H9 (cell line): ENCODE results near the gene ATP2B2. TPM values are rescaled to one million over a fixed set of nuclear protein-coding genes. Genes with fewer than 3 reads are reported as not detected.

Experiments
- DNase-seq: peaks from one replicate; pipeline ENCODE4 v3.0.0-alpha.2; 2017
- H2AFZ ChIP-seq: one replicate; pipeline ENCODE4 v1.6.1; 2013; ENCODE audit warnings: mild to moderate bottlenecking, low read length, control low read depth, moderate library complexity
- H2AK5ac ChIP-seq: 2 replicates; pipeline ENCODE4 v1.6.1; 2013; ENCODE audit warnings: low read length, control low read depth, mixed read lengths; ENCODE audit not compliant: insufficient read length
- H2BK120ac ChIP-seq: one replicate; pipeline ENCODE4 v1.6.1; 2013; ENCODE audit warnings: low read depth, mild to moderate bottlenecking, low read length, control low read depth, inconsistent platforms; ENCODE audit not compliant: poor library complexity, severe bottlenecking
- H2BK12ac ChIP-seq: 2 replicates; pipeline ENCODE4 v1.6.1; 2013; ENCODE audit warnings: low read length, control low read depth, mixed read lengths, low read depth; ENCODE audit not compliant: insufficient read length
- H2BK15ac ChIP-seq: 2 replicates; pipeline ENCODE4 v1.6.1; 2013; ENCODE audit warnings: low read depth, low read length, control low read depth
- H2BK20ac ChIP-seq: one replicate; pipeline ENCODE4 v1.6.1; 2013; ENCODE audit warnings: low read depth, mild to moderate bottlenecking, low read length, control low read depth, inconsistent platforms; ENCODE audit not compliant: poor library complexity, severe bottlenecking
- H2BK5ac ChIP-seq: 2 replicates; pipeline ENCODE4 v1.6.1; 2013; ENCODE audit warnings: low read length, control low read depth, mixed read lengths; ENCODE audit not compliant: insufficient read length
- H3K14ac ChIP-seq: 2 replicates; pipeline ENCODE4 v1.6.1; 2013; ENCODE audit warnings: low read length, control low read depth; ENCODE audit not compliant: insufficient read depth
- H3K18ac ChIP-seq: 2 replicates; pipeline ENCODE4 v1.6.1; 2013; ENCODE audit warnings: low read depth, mild to moderate bottlenecking, mixed read lengths, low read length, control low read depth; ENCODE audit not compliant: insufficient read length
- H3K23ac ChIP-seq: 2 replicates; pipeline ENCODE4 v1.6.1; 2013; ENCODE audit warnings: low read length, control low read depth, mixed read lengths, low read depth; ENCODE audit not compliant: insufficient read length
- H3K23me2 ChIP-seq: 2 replicates; pipeline ENCODE4 v1.6.1; 2013; ENCODE audit warnings: low read depth, mild to moderate bottlenecking, mixed read lengths, low read length, control low read depth; ENCODE audit not compliant: insufficient read length, poor library complexity, severe bottlenecking
- H3K27ac ChIP-seq: 2 replicates; pipeline ENCODE4 v1.5.1; 2013; ENCODE audit warnings: low read length, control low read depth, mixed read lengths, low read depth; ENCODE audit not compliant: insufficient read length
- H3K27me3 ChIP-seq: 2 replicates; pipeline ENCODE4 v1.6.1; 2013; ENCODE audit warnings: low read length, control low read depth, inconsistent platforms; ENCODE audit not compliant: insufficient read depth
- H3K4ac ChIP-seq: 2 replicates; pipeline ENCODE4 v1.6.1; 2013; ENCODE audit warnings: low read depth, mild to moderate bottlenecking, control low read depth, inconsistent platforms, low read length, moderate library complexity
- H3K4me1 ChIP-seq: 2 replicates; pipeline ENCODE4 v1.6.1; 2013; ENCODE audit warnings: low read length, control low read depth, inconsistent platforms; ENCODE audit not compliant: insufficient read depth
- H3K4me2 ChIP-seq: 2 replicates; pipeline ENCODE4 v1.6.1; 2013; ENCODE audit warnings: low read length, control low read depth, mixed read lengths; ENCODE audit not compliant: insufficient read length, insufficient read depth
- H3K56ac ChIP-seq: 2 replicates; pipeline ENCODE4 v1.6.1; 2013; ENCODE audit warnings: low read depth, mild to moderate bottlenecking, mixed read lengths, low read length, control low read depth; ENCODE audit not compliant: insufficient read length
- H3K79me1 ChIP-seq: 2 replicates; pipeline ENCODE4 v1.6.1; 2013; ENCODE audit warnings: low read depth, mild to moderate bottlenecking, moderate library complexity, low read length, control low read depth, inconsistent platforms; ENCODE audit not compliant: insufficient read depth, poor library complexity, severe bottlenecking
- H3K79me2 ChIP-seq: 2 replicates; pipeline ENCODE4 v1.6.1; 2013; ENCODE audit warnings: low read length, control low read depth, inconsistent platforms; ENCODE audit not compliant: insufficient read depth
- H3K9ac ChIP-seq: 2 replicates; pipeline ENCODE4 v1.6.1; 2013; ENCODE audit warnings: low read length, control low read depth, mixed read lengths; ENCODE audit not compliant: insufficient read length; ENCODE audit errors: extremely low read depth
- H3K9me3 ChIP-seq: one replicate; pipeline ENCODE4 v1.6.1; 2013; ENCODE audit warnings: low read depth, low read length, inconsistent platforms; ENCODE audit not compliant: control insufficient read depth
- H3T11ph ChIP-seq: one replicate; pipeline ENCODE4 v1.6.1; 2013; ENCODE audit warnings: mild to moderate bottlenecking, low read length, control low read depth, inconsistent platforms
- H4K20me1 ChIP-seq: one replicate; pipeline ENCODE4 v1.6.1; 2013; ENCODE audit not compliant: control insufficient read depth, insufficient read length, insufficient read depth
- H4K5ac ChIP-seq: 2 replicates; pipeline ENCODE4 v1.6.1; 2013; ENCODE audit warnings: low read depth, mild to moderate bottlenecking, mixed read lengths, low read length, control low read depth; ENCODE audit not compliant: insufficient read length
- H4K8ac ChIP-seq: replicated peaks from 2 replicates; pipeline ENCODE4 v1.6.1; 2013; ENCODE audit warnings: low read length, control low read depth, mixed read lengths, low read depth; ENCODE audit not compliant: insufficient read length
- H4K91ac ChIP-seq: 2 replicates; pipeline ENCODE4 v1.6.1; 2013; ENCODE audit warnings: low read depth, mild to moderate bottlenecking, moderate library complexity, mixed read lengths, low read length, control low read depth; ENCODE audit not compliant: insufficient read length
- H3K27ac Mint-ChIP-seq, 3 experiments: 2 replicates in 2 of 3; 3 replicates in 1 of 3; pipeline ENCODE4 v1.8.0; 2020 to 2021; ENCODE audit warnings: mixed read lengths in 3 of 3, mild to moderate bottlenecking in 1 of 3, moderate library complexity in 1 of 3
- H3K27me3 Mint-ChIP-seq: 2 replicates; pipeline ENCODE4 v1.8.0; 2021; ENCODE audit warnings: low read depth, mild to moderate bottlenecking, moderate library complexity, mixed read lengths
- H3K36me3 Mint-ChIP-seq, 3 experiments: 2 replicates in 2 of 3; 3 replicates in 1 of 3; pipeline ENCODE4 v1.8.0; 2020 to 2021; ENCODE audit warnings: low read depth in 3 of 3, mixed read lengths in 3 of 3; ENCODE audit not compliant: insufficient read depth in 1 of 3
- H3K4me1 Mint-ChIP-seq, 2 experiments: 2 replicates each; pipeline ENCODE4 v1.8.0; 2020; ENCODE audit warnings: mixed read lengths in 2 of 2
- H3K4me3 Mint-ChIP-seq, 2 experiments: 2 replicates in 1 of 2; 3 replicates in 1 of 2; pipeline ENCODE4 v1.8.0; 2020 to 2021; ENCODE audit warnings: mild to moderate bottlenecking in 2 of 2, mixed read lengths in 2 of 2, moderate library complexity in 1 of 2
- H3K9me3 Mint-ChIP-seq, 2 experiments: 2 replicates in 1 of 2; 3 replicates in 1 of 2; pipeline ENCODE4 v1.8.0; 2020; ENCODE audit warnings: mild to moderate bottlenecking in 2 of 2, mixed read lengths in 2 of 2, moderate library complexity in 1 of 2
- CTCF ChIP-seq: fragments of 200-600 bp; sonication (generic); conservative IDR thresholded peaks from 3 replicates; pipeline ENCODE4 v1.8.0; 2021; ENCODE audit warnings: antibody characterized with exemption, mild to moderate bottlenecking
- WGBS: extraction: QIAGEN DNeasy Blood & Tissue Kit; methylation state at CpG from one replicate; pipeline ENCODE4 v1.1.7; 2013; ENCODE audit warnings: missing lambda C conversion rate, low lambda C conversion rate, mixed read lengths; ENCODE audit not compliant: insufficient read length; ENCODE audit errors: extremely low coverage; 5-methylcytosine and 5-hydroxymethylcytosine counted together
- total RNA-seq: library from RNA; stranded (reverse); gene quantifications from 2 replicates; pipeline ENCODE4 v1.2.1, GENCODE V29; 2021

The ATP2B2 gene
- total RNA-seq, 1 experiment from 2014 or later = 0.33 TPM

- no peaks in the 10 kb centered on the region for H3K27me3 ChIP-seq
- H3K9ac ChIP-seq = no peak overlapping the region
- H3K14ac ChIP-seq = no peak overlapping the region
- H2BK12ac ChIP-seq = no peak overlapping the region
- Mint-ChIP-seq H3K27ac (no peak overlapping the region), H3K27me3 (peaks cover 10% of the 10 kb centered on the region), H3K9me3 (peaks cover 6 to 8% of the 10 kb centered on the region in 2 experiments), H3K36me3 (peaks cover 0 to 5% (median 0%) of the 10 kb centered on the region in 3 experiments; a peak in 3 of 7 replicates), H3K4me3 (no peak overlapping the region), H3K4me1 (peaks cover 0 to 4% of the 10 kb centered on the region in 2 experiments; a peak in 3 of 4 replicates)
- H4K20me1 ChIP-seq = peaks cover 3% of the 10 kb centered on the region
- no peak overlapping the region for H3K18ac ChIP-seq
- H3K4me1 ChIP-seq = no peaks in the 10 kb centered on the region
- no peak overlapping the region for H4K8ac ChIP-seq
- no peak for DNase-seq
- H3K4me2 ChIP-seq = no peak overlapping the region
- H4K5ac ChIP-seq = no peak overlapping the region
- H2AK5ac ChIP-seq = no peak overlapping the region
- no peak overlapping the region for H3K4ac ChIP-seq
- no peak overlapping the region for H3K23ac ChIP-seq
- H2BK5ac ChIP-seq = no peak overlapping the region
- no peaks in the 10 kb centered on the region for H3K23me2 ChIP-seq
- no peak overlapping the region for H3T11ph ChIP-seq
- no peak overlapping the region for H3K27ac ChIP-seq
- no peak overlapping the region for H2BK15ac ChIP-seq
- H2AFZ ChIP-seq = no peak overlapping the region
- H2BK20ac ChIP-seq = no peak overlapping the region
- no peak overlapping the region for H4K91ac ChIP-seq
- no CpG with 5 or more reads among the region's 2 CpGs for WGBS
- TF ChIP-seq CTCF = no peak
- no peaks in the 10 kb centered on the region for H3K79me2 ChIP-seq
- H3K79me1 ChIP-seq = no peaks in the 10 kb centered on the region
- H2BK120ac ChIP-seq = no peak overlapping the region
- no peak overlapping the region for H3K56ac ChIP-seq
- no peaks in the 10 kb centered on the region for H3K9me3 ChIP-seq
These were observed 26.1 kb downstream of the ATP2B2 start for GRCh38 chr3:10479311-10479710.
